Retinal pigment epithelial cell (primary cell): Measurements from ENCODE around the gene FECH.

Experiments
- DNase-seq: peaks from one replicate; pipeline ENCODE4 v3.0.0-alpha.2; 2010; ENCODE audit warnings: low read depth
- H3K4me3 ChIP-seq: 2 replicates; pipeline ENCODE4 v1.5.1; 2011; ENCODE audit warnings: mild to moderate bottlenecking, low read length, control low read depth, moderate library complexity
- CTCF ChIP-seq: conservative IDR thresholded peaks from 2 replicates; pipeline ENCODE4 v1.5.1; 2011; ENCODE audit warnings: low read depth, low read length, control low read depth, inconsistent platforms

Gene FECH

GRCh38 chr18:57544936-57545660 lies 41.4 kb downstream of the FECH start:
- no peak for DNase-seq
- TF ChIP-seq CTCF, result no peak
- H3K4me3 ChIP-seq, result no peak overlapping the region

GRCh38 chr18:57543560-57543959 lies 42.9 kb downstream of the FECH start:
- no peak for TF ChIP-seq CTCF
- H3K4me3 ChIP-seq, result no peak overlapping the region
- DNase-seq, result no peak

- no peak overlapping the region for H3K4me3 ChIP-seq
- no peak for DNase-seq
- TF ChIP-seq CTCF, result no peak
Measured at GRCh38 chr18:57542812-57543427, 43.6 kb downstream of the FECH start.

- no peak for DNase-seq
- no peak overlapping the region for H3K4me3 ChIP-seq
- TF ChIP-seq CTCF, result no peak
Measured at GRCh38 chr18:57542126-57542525, 44.4 kb downstream of the FECH start.

- DNase-seq, result no peak
- no peak overlapping the region for H3K4me3 ChIP-seq
- TF ChIP-seq CTCF, result no peak
Measured at GRCh38 chr18:57539702-57540101, 46.8 kb downstream of the FECH start.

- no peak for DNase-seq
- TF ChIP-seq CTCF, result no peak
- no peak overlapping the region for H3K4me3 ChIP-seq
Measured at GRCh38 chr18:57538614-57539013, 47.9 kb downstream of the FECH start.

- no peak for TF ChIP-seq CTCF
- no peak for DNase-seq
- no peak overlapping the region for H3K4me3 ChIP-seq
Measured at GRCh38 chr18:57534511-57534909, 52.0 kb downstream of the FECH start.
